Stomach (tissue), 9 donors: ENCODE data around the gene THUMPD2. TPM values are rescaled to one million over a fixed set of nuclear protein-coding genes. Genes with fewer than 3 reads are reported as not detected.
"Not testable (repeated sequence)": the region's sequence is repeated elsewhere in the genome, so short reads cannot be mapped to it uniquely, and the experiment has no call there.

Experiments
- DNase-seq, 2 donors: peaks; one replicate each; pipeline versions ENCODE4 v3.0.0 to v3.0.0-alpha.2; 2013 to 2019
- H3K27ac ChIP-seq, 5 donors: fragments of 200-600 bp in 4 of 5; sonication (generic) in 4 of 5; one replicate each; pipeline ENCODE4 v1.5.1; 2013 to 2019; ENCODE audit warnings: mild to moderate bottlenecking in 1 of 5, moderate library complexity in 1 of 5
- H3K27me3 ChIP-seq, 3 donors: fragments of 200-600 bp; sonication (generic); one replicate each; pipeline ENCODE4 v1.5.1; 2017 to 2019; ENCODE audit warnings: mixed run types in 1 of 3
- H3K36me3 ChIP-seq, 4 donors: fragments of 200-600 bp; sonication (generic); 1 replicate in 3 of 4; 2 replicates in 1 of 4; pipeline ENCODE4 v1.5.1; 2016 to 2019
- H3K4me1 ChIP-seq, 4 donors: fragments of 200-600 bp; sonication (generic); one replicate each; pipeline ENCODE4 v1.5.1; 2016 to 2019
- H3K4me3 ChIP-seq, 4 donors: fragments of 200-600 bp; sonication (generic) in 3 of 4; one replicate each; pipeline ENCODE4 v1.5.1; 2016 to 2019; ENCODE audit warnings: mild to moderate bottlenecking in 1 of 4
- H3K9me3 ChIP-seq, 4 donors: fragments of 200-600 bp; sonication (generic); one replicate each; pipeline ENCODE4 v1.5.1; 2016 to 2019
- EP300 ChIP-seq: sonication (generic); formaldehyde crosslinking; IDR thresholded peaks from one replicate; pipeline ENCODE4 v1.6.1; 2017; ENCODE audit warnings: antibody characterized with exemption
- POLR2A ChIP-seq, 4 donors: fragments of 450-650 bp; IDR thresholded peaks; one replicate each; pipeline ENCODE4 v1.6.1; 2016; ENCODE audit warnings: antibody characterized with exemption in 4 of 4, control low read depth in 2 of 4, mild to moderate bottlenecking in 1 of 4, moderate library complexity in 1 of 4
- POLR2AphosphoS5 ChIP-seq, 3 donors: sonication (generic); formaldehyde crosslinking; IDR thresholded peaks; one replicate each; pipeline ENCODE4 v1.6.1; 2016; ENCODE audit warnings: antibody characterized with exemption in 3 of 3
- WGBS, 5 donors: extraction: QIAGEN DNeasy Blood & Tissue Kit in 3 of 5; methylation state at CpG; one replicate each; pipeline versions ENCODE4 v1.1.5 to v1.1.7; 2013 to 2018; 5-methylcytosine and 5-hydroxymethylcytosine counted together
- intact Hi-C: fragments of 100-400 bp; cut with DNase I; formaldehyde crosslinking; loops from one replicate; pipeline ENCODE4 v1.15.1; 2023; ENCODE audit warnings: low total_unique reads
- polyA plus RNA-seq, 3 donors: library from polyadenylated mRNA; stranded (reverse); fragments of 200-250 nt; gene quantifications; one replicate each; pipeline ENCODE4 v1.2.3, GENCODE V29; 2013
- total RNA-seq, 5 donors: library from RNA; depleted of rRNA; stranded (reverse); fragments of >200 nt; gene quantifications; one replicate each; pipeline versions ENCODE4 v1.1.0 to v1.2.3, GENCODE V29; 2014 to 2016
- TF ChIP-seq, protein P1 (sequence below), 7 experiments: fragments of 450-650 bp in 4 of 7; fragments of 200-600 bp in 3 of 7; sonication (generic) in 3 of 7; IDR thresholded peaks; one replicate each; pipeline ENCODE4 v1.5.1; 2016 to 2019; ENCODE audit warnings: antibody characterized with exemption in 7 of 7, control low read depth in 2 of 7, mild to moderate bottlenecking in 1 of 7
- donor health status: healthy with polysubstance abuse.
- donor health status: Bipolar disorder and iron deficiency.
- donor health status: healthy.

Gene THUMPD2
- total and polyA plus RNA-seq, 8 donors, result 4.3 to 30.1 (median 11.0) TPM

DNA sequence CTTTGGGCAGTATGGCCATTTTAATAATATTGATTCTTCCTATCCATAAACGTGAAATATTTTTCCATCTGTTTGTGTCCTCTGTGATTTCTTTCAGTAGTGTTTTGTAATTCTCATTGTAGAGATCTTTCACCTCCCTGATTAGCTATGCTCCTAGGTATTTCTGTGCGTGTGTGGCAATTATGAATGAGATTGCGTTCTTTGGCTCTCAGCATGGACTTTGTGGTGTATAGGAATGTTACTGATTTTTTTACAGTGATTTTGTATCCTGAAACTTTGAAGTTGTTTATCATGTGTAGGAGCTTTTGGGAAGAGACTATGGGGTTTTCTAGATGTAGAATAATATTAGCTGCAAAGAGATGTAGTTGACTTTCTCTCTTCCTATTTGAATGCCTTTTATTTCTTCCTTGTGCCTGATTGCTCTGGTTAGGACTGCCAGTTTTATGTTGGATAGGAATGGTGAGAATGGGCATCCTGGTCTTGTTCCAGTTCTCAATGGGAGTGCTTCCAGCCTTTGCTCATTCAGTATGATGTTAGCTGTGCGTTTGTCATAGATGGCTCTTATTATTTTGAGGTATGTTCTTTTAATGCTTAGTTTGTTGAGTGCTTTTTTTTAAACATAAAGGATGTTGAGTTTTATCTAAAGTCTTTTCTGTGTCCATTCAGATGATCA is 27.0 kb upstream of the THUMPD2 start:
- H3K27ac ChIP-seq, result no peak overlapping the region
- intact Hi-C loops, result no loop called here
- no peaks in the 10 kb centered on the region for H3K36me3 ChIP-seq
- no peak overlapping the region for H3K4me3 ChIP-seq
- WGBS, 5 donors, result 63 to 87% (median 68%) methylated on average over 4 of the region's 4 CpGs
- H3K27me3 ChIP-seq, result no peaks in the 10 kb centered on the region
- peaks cover 0 to 37% (median 20%) of the 10 kb centered on the region in 4 donors for H3K9me3 ChIP-seq
- H3K4me1 ChIP-seq, result no peaks in the 10 kb centered on the region
- no peak for TF ChIP-seq EP300
- no peak for TF ChIP-seq POLR2AphosphoS5 (IDR thresholded peaks at IDR 0.05)
- TF ChIP-seq, protein P1, sequence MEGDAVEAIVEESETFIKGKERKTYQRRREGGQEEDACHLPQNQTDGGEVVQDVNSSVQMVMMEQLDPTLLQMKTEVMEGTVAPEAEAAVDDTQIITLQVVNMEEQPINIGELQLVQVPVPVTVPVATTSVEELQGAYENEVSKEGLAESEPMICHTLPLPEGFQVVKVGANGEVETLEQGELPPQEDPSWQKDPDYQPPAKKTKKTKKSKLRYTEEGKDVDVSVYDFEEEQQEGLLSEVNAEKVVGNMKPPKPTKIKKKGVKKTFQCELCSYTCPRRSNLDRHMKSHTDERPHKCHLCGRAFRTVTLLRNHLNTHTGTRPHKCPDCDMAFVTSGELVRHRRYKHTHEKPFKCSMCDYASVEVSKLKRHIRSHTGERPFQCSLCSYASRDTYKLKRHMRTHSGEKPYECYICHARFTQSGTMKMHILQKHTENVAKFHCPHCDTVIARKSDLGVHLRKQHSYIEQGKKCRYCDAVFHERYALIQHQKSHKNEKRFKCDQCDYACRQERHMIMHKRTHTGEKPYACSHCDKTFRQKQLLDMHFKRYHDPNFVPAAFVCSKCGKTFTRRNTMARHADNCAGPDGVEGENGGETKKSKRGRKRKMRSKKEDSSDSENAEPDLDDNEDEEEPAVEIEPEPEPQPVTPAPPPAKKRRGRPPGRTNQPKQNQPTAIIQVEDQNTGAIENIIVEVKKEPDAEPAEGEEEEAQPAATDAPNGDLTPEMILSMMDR (IDR thresholded peaks at IDR 0.05), result no peak
- TF ChIP-seq POLR2A (IDR thresholded peaks at IDR 0.05), result no peak
- DNase-seq, result no peak

DNA sequence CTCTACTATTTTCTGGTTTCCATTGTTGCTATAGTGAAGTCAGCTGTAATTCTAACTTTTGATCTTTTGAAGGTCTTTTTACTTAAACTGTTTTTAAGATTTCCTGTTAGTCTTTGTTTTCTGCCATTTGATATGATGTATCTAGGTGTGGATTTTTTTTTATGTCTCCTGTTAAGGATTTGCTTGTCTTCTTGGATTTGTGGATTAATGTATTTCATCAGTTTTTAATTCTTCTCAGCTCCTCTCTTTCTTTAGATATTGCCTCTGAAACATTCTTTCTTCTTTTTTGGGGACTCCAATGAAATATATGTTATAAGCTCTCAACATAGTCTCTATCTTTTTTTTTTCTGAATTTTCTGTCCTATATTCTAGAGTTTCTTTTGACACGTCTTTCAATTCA is 24.8 kb upstream of the THUMPD2 start:
- no peak for TF ChIP-seq POLR2AphosphoS5 (IDR thresholded peaks at IDR 0.05)
- TF ChIP-seq POLR2A (IDR thresholded peaks at IDR 0.05), result no peak
- no peak for TF ChIP-seq EP300
- TF ChIP-seq, protein P1 (IDR thresholded peaks at IDR 0.05), result no peak

DNA sequence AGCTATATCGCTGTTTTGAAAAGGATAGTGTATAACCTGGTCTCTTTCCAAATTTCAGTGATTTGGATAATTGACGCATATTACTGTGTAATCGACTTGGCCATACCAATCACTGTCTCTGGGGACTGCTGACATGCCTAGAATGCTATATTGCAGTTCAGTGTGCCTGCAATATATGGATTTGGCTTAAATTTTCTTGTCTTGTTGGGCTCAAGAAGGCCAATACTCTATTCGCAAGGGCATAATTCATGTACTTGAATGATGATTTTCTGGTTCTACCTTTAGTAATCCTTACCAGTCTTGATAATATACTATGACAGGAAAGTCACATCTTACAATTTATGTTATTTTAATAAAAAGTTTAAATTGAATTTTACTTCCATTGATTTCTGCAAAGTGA is 21.7 kb upstream of the THUMPD2 start:
- H3K27me3 ChIP-seq, result no peaks in the 10 kb centered on the region
- TF ChIP-seq EP300 (no peak), POLR2AphosphoS5 (IDR thresholded peaks at IDR 0.05) (no peak), POLR2A (IDR thresholded peaks at IDR 0.05) (no peak)
- TF ChIP-seq, protein P1 (IDR thresholded peaks at IDR 0.05), result no peak

More for the DNA sequence above, 24.8 kb upstream of the THUMPD2 start:
- DNase-seq, result no peak
- intact Hi-C loops, result no loop called here
- H3K27me3 ChIP-seq, result no peaks in the 10 kb centered on the region
- H3K27ac ChIP-seq, result no peak overlapping the region
- H3K4me1 ChIP-seq, result no peaks in the 10 kb centered on the region
- whole genome bisulfite sequencing, 5 donors, result 88 to 97% (median 93%) methylated on average over 1 of the region's 1 CpG
- H3K36me3 ChIP-seq, result no peaks in the 10 kb centered on the region
- peaks cover 0 to 33% (median 20%) of the 10 kb centered on the region in 4 donors for H3K9me3 ChIP-seq
- no peak overlapping the region for H3K4me3 ChIP-seq

DNA sequence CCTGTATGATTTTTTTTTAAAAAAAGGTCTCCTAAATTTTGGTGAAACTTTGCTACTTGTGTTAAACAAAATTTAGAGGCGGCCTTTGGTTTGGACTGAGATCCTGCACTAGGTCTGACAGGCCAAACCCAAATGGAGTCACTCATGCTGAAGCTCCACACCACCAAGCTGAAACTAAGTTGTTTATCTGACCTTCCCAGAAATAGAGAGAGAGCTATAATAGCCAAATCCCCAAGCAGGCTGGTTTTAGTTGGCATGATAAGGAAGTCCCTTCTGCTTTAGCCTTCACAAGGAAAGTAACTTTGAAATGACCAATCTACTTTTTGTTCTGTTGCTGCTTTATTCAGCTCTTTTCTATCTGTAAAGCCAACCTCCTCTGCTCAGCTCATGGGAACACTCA is 17.1 kb upstream of the THUMPD2 start:
- no peaks in the 10 kb centered on the region for H3K9me3 ChIP-seq
- TF ChIP-seq, protein P1 (IDR thresholded peaks at IDR 0.05), result no peak
- TF ChIP-seq POLR2A (IDR thresholded peaks at IDR 0.05), result no peak
- TF ChIP-seq POLR2AphosphoS5 (IDR thresholded peaks at IDR 0.05), result no peak
- no peak for TF ChIP-seq EP300
- no peaks in the 10 kb centered on the region for H3K4me1 ChIP-seq
- DNase-seq, result no peak
- H3K4me3 ChIP-seq, result no peak overlapping the region
- no peak overlapping the region for H3K27ac ChIP-seq
- no peaks in the 10 kb centered on the region for H3K36me3 ChIP-seq
- WGBS, 5 donors, result 71 to 100% (median 94%) methylated on average over 1 of the region's 1 CpG
- intact Hi-C loops, result no loop called here
- no peaks in the 10 kb centered on the region for H3K27me3 ChIP-seq

More for the DNA sequence above, 21.7 kb upstream of the THUMPD2 start:
- Histone ChIP-seq H3K4me3 (no peak overlapping the region), H3K27ac (no peak overlapping the region), H3K9me3 (peaks cover 0 to 33% (median 20%) of the 10 kb centered on the region in 4 donors), H3K36me3 (no peaks in the 10 kb centered on the region), H3K4me1 (no peaks in the 10 kb centered on the region)
- no peak for DNase-seq
- intact Hi-C loops, result no loop called here
- WGBS, 5 donors, result 81 to 99% (median 97%) methylated on average over 4 of the region's 4 CpGs

DNA sequence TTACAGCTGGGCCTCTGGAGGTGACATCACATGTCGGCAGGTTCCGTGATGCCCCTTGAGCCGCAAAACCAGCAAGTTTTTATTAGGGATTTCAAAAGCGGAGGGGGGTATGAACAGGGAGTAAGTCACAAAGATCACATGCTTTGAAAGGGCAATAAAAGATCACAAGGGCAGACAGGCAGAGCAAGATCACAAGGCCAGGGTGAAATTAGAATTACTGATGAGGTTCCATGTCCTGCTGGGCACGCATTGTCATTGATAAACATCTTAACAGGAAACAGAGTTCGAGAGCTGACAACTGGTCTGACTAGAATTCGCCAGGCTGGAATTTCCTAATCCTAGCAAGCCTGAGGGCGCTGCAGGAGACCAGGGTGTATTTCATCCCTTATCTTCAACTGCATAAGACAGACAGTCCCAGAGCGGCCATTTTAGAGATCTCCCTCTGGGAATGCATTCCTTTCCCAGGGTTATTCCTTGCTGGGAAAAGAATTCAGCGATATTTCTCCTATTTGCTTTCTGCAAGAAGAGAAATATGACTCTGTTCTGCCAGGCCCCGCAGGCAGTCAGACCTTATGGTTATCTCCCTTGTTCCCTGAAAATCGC is 11.3 kb upstream of the THUMPD2 start:
- H3K9me3 ChIP-seq, result peaks cover 0 to 13% (median 4%) of the 10 kb centered on the region in 4 donors
- H3K36me3 ChIP-seq, H3K27ac ChIP-seq, H3K4me3 ChIP-seq, DNase-seq, H3K27me3 ChIP-seq, H3K4me1 ChIP-seq, intact Hi-C loops: not testable (repeated sequence)
- WGBS, 5 donors, result 86 to 93% (median 87%) methylated on average over 12 of the region's 12 CpGs
